SIG-M5 (cell line): ENCODE results near the gene LRRC4B.
"Not testable (repeated sequence)": the region's sequence is repeated elsewhere in the genome, so short reads cannot be mapped to it uniquely, and the experiment has no call there.

Experiments used
- DNase-seq: peaks from one replicate; lab custom pipeline; 2025; lab: John Stamatoyannopoulos, UW

The LRRC4B gene, protein sequence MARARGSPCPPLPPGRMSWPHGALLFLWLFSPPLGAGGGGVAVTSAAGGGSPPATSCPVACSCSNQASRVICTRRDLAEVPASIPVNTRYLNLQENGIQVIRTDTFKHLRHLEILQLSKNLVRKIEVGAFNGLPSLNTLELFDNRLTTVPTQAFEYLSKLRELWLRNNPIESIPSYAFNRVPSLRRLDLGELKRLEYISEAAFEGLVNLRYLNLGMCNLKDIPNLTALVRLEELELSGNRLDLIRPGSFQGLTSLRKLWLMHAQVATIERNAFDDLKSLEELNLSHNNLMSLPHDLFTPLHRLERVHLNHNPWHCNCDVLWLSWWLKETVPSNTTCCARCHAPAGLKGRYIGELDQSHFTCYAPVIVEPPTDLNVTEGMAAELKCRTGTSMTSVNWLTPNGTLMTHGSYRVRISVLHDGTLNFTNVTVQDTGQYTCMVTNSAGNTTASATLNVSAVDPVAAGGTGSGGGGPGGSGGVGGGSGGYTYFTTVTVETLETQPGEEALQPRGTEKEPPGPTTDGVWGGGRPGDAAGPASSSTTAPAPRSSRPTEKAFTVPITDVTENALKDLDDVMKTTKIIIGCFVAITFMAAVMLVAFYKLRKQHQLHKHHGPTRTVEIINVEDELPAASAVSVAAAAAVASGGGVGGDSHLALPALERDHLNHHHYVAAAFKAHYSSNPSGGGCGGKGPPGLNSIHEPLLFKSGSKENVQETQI

DNA sequence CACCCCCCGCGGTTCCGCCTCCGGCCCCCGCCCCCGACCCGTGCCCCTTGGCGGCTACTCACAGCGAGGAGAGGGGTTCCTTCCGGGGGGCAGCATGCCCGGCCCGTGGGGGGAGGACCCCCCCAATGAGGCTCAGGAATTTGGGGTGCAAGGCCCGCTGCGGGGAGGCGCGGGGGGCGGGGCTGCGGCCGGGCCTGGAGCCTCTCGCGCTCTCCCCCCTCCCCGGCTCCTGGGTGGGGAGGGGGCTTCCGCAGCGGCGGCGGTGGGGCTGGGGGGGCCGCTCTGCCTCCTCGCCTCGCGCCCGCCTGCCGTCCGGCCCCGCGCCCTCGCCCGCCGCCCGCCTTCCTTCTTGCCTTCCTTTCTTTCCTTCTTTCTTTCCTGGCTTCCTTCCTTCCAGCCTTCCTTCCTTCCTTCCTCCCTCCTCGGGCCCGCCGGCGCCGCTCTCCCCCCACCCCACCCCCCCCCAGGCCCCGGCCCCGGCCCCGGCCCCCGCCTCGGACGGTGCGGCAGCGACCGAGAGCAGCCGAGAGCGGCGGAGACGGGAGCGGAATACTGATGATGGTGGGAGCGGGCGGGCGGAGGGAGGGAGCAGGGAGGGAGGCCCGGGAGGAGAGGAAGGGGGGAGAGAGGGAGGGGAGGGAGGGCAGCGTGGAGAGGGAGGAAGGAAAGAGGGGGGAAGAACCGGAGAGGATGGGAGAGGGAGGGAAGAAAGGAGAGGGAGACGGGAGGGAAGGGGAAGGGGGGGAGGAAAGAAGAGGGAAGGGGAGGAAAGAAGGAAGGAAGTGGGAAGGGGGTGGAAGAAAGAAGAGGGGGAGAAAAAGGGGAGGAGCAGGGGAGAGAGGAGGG lies at the start of gene LRRC4B:
TSS of gene LRRC4B (minus strand) at position 554 of the 846 bp plus-strand sequence. CDS start 19,597 bp downstream, outside the sequence.
- no peak for DNase-seq

DNA sequence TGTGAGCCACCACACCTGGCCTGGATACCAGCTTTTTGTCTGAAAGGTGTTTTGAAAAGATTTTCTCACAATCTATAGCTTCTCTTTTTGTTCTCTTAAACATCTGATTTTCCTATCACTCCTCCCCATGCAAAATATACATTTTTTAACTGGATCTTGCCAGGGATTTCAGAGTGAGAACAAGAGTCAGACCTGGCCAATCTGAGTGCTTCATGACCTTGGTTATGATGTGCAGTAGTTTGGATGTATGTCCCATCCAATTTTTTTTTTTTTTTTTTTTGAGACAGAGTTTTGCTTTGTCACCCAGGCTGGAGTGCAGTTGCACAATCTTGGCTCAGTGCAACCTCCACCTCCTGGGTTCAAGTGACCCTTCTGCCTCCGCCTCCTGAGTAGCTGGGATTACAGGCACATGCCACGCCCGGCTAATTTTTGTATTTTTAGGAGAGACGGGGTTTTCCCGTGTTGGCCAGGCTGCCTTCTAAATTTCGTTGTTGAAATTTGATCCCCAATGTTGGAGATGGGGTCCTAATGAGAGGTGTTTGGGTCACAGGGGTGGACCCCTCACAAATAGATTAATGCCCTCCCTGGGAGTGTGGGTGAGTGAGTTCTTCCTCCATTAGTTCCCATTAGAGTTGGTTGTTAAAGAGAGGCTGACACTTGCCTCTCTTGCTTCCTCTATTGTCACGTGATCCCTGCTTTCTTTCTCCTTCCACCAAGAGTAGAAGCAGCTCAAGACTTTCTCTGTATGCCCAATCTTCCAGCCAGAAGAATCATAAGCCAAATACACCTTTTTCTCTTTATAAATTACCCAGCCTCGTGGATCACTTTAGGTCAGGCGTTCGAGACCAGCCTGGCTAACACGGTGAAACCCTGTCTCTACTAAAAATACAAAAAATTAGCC lies 44.5 kb upstream of the LRRC4B start:
- DNase-seq = not testable (repeated sequence)

DNA sequence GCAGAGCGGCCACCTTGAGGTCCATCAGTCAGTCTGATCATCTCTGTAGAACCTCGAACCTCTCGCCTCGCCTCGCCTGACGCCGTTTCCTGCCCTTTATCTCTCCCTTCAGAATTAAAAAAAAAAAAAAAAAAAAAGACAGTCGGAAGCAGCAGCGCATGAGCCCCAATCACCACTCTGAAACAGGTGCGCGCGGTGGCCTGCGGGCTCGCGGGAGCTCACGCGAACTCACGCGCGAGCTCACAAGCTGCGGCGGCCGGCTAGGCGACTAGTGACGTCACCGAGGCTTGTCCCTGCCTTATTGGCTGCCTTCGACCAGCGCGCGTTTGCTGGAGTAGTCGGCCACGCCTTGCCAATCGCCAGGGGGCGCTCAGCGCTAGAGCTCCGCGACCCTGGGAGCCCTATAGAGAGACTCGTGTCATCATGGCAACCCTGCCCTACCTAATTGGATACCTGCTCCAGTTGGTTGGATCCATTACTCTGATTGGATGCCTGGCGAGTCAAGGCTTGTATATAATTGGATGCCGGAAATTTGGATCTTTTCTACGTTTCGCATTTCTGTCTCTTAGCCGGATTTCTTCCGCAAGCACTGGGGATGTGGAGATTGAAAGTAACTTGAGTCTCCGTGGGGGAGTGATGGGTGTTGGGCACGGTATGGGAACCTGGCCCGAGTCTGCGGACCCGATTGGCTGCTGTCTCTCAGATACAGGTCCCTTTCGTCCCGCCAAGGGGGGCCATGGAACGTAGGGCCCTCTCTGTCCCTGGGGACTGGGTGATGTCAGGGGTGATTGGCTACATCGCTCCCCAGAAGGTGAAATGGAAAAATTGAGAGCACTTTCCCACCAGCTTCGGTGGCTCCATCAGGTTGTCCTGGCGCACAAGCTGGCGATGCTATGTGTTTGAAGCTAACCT lies 39.9 kb upstream of the LRRC4B start:
- DNase-seq = no peak

DNA sequence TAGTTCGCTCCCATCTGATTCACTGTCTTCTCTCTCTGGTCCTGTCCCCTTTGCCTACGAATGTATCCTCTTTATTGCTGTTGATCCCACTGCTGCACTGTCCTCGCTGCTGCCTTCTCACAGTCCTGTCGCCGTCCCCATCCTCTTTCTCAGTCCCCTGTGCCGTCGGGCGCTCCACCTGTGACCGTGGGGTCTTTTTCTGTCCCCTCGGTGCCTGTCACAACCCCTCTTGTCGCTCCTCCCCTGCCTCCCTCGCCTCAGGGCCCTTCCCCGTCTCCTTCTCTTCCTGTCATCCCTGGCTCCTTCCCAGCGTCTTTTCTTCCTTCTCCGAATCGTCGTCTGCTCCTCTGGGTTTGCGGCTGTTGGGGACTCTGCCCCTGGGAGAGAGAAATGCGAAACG lies 39.2 kb upstream of the LRRC4B start:
- DNase-seq = no peak

DNA sequence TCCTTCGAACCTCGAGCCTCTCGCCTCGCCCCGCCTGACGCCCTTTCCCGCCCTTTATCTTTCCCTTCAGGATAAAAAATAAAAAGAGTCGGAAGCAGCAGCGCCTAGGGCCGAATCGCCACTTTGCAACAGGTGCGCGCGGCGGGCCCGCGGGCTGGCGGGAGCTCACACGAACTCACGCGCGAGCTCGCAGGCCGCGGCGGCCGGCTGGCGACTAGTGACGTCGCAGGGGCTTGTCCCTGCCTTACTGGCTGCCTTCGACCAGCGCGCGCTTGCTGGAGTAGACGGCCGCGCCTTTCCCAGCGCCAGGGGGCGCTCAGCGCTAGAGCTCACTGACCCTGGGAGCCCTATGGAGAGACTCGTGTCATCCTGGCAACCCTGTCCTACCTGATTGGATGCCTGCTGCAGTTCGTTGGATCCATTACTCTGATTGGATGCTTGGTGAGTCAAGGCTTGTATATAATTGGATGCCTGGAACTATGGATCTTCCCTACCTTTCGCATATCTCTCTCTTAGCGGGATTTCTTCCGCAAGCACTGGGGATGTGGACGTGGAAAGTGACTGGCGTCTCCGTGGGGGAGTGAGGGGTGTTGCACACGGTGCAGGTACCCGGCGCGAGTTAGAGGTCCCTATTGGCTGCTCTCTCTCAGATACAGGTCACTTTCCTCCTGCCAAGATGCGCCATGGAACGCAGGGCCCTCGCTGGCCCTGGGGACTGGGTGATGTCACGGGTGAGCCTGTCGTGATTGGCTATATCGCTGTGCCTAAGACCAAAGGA lies 38.0 kb upstream of the LRRC4B start:
- not testable (repeated sequence) for DNase-seq

DNA sequence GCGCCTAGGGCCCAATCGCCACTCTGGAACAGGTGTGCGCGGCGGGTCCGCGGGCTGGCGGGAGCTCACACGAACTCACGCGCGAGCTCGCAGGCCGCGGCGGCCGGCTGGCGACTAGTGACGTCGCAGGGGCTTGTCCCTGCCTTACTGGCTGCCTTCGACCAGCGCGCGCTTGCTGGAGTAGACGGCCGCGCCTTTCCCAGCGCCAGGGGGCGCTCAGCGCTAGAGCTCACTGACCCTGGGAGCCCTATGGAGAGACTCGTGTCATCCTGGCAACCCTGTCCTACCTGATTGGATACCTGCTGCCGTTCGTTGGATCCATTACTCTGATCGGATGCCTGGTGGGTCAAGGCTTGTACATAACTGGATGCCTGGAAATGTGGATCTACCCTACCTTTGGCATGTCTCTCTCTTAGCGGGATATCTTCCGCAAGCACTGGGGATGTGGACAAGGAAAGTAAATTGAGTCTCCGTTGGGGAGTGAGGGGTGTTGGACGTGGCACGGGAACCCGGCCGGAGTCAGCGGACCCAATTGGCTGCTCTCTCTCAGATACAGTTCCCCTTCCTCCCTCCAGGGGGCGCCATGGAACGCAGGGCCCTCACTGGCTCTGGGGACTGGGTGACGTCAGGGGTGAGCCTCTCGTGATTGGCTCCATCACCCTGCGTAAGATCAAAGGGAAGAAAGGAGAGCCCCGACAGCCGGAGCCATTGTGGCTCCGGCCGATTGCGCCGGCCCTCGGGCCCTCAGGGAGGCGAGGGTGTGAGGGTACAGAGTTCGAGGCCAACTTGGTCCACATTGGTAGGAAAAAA lies 36.2 kb upstream of the LRRC4B start:
- DNase-seq = not testable (repeated sequence)

DNA sequence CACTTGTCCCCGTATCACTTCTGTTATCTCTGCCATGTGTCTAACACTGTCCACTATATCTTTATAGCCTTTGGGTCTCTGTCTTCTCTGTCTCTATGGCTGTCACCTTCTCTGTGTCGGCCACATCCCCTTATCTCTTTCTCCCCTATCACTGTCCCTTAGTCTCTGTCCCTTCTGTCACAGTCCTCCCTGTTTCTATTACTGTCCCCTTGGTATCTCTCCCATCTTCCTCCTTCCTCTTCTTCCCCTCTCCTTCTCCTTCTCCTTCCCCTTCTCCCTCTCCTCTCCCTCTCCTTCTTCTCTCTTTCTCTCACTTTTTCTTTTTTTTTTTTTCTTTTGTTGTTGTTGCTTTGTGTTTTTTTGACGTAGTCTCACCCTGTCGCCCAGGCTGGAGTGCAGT lies 34.7 kb upstream of the LRRC4B start:
- no peak for DNase-seq

DNA sequence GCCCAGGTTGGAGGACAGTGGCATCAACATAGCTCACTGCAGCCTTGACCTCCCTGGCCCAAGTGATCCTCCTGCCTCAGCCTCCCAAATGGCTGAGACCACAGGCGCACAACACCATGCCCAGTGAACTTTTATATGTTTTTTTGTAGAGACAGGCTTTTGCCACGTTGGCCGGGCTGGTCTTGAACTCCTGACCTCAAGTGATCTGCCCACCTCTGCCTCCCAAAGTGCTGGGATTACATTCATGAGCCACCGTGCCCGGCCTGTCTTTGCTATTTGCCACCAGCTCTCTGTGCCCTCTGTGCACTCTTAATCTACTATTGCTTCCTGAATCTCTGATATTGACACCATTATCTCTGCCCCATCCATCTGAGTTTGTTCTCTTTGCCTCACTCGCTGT lies 34.3 kb upstream of the LRRC4B start:
- no peak for DNase-seq

DNA sequence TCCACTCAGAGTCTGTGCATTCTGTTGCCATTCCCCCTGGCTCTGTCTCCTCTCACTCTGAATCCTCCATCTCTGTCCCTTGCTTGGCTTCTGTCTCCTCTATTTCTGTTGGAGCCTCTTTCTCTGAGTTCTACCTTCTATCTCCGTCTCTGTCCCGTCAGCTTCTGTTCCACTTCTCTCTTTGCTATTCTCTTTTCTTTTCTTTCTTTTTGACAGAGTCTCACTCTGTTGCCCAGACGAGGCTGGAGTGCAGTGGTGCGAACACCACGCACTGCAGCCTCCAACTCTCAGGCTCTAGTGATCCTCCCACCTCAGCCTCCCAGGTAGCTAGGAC lies 33.8 kb upstream of the LRRC4B start:
- DNase-seq = no peak

DNA sequence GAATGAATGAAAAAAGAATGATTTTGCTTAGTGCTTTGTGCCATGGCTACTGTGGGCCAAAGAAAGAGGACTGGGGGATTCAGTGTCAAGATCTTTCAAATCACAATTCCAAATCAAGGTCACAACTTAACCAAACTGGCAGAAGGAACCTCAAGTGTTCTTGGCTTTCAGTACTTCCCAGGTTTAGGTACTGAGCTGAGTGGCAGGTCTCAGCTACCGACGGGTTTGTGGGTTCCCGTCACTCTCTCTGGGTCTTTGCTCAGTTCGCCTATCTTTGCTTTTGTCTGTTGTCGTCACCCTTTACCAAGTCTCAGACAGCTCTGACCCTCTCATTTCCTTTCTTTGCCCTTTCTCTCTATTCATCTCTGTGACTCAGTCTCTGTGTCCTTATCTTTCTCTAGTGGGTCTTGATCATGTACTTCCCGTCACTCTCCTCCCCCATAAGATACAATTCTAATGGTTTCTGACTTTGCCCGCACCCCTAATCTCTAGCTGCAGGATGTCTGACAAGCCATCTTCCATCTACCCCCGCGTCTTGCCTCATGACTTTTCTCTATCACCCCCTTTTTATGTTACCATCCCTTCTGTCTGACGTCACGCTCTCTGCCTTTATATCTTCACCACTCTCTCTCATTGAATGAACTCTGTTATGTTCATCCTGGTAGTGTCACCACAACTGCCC lies 33.3 kb upstream of the LRRC4B start:
- DNase-seq = no peak

DNA sequence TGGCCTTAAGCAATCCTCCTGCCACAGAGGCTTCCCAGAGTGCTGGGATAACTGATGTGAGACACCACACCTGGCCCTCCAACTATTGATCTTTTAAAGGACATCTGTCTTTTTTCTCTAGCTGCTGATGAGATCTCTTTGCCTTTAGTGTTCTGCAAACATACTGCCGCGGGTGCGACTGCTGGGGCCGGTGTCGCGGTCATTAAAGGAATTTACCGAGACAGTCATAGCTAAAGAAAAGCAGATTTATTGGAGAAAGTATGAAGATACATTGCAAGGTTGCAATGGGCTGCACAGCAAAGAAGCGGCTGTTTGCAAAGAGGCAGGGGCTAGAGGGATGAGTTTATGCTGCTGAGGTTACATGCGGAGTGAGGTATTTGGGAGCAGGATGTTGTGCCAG lies 31.2 kb upstream of the LRRC4B start:
- DNase-seq = no peak

DNA sequence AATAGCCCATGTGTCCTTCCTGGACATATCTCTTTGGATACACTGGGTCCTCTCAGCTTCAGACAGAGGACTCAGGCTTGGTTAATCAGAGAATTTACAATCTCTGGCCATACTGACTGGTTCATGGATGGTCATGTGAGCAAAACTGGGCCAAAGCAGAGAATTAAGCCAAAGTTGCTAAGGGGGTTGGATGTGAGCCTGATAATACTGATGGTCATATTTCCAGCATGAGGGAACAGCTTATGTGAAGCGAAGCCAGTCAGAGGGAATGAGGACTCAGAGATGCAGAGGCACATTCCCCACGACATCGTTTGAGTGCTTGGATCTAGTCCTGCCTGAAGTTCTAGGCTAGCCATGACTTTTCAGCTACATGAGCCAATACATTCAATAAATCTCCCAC lies 22.0 kb upstream of the LRRC4B start:
- no peak for DNase-seq

DNA sequence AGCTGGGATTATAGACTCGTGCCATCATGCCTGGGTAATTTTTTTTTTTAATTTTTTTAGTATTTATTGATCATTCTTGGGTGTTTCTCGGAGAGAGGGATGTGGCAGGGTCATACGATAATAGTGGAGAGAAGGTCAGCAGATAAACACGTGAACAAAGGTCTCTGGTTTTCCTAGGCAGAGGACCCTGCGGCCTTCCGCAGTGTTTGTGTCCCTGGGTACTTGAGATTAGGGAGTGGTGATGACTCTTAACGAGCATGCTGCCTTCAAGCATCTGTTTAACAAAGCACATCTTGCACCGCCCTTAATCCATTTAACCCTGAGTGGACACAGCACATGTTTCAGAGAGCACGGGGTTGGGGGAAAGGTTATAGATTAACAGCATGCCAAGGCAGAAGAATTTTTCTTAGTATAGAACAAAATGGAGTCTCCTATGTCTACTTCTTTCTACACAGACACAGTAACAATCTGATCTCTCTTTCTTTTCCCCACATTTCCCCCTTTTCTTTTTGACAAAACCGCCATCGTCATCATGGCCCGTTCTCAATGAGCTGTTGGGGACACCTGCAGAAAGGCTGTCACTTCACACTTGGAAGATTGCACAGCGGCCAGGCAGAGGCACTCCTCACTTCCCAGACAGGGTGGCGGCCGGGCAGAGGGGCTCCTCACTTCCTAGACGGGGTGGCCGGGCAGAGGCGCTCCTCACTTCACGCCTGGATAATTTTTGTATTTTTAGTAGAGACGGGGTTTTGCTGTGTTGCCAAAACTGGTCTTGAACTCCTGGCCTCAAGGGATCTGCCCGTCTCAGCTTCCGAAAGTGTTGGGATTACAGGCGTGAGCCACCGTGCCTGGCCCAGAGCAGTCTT lies 13.8 kb upstream of the LRRC4B start:
- not testable (repeated sequence) for DNase-seq

DNA sequence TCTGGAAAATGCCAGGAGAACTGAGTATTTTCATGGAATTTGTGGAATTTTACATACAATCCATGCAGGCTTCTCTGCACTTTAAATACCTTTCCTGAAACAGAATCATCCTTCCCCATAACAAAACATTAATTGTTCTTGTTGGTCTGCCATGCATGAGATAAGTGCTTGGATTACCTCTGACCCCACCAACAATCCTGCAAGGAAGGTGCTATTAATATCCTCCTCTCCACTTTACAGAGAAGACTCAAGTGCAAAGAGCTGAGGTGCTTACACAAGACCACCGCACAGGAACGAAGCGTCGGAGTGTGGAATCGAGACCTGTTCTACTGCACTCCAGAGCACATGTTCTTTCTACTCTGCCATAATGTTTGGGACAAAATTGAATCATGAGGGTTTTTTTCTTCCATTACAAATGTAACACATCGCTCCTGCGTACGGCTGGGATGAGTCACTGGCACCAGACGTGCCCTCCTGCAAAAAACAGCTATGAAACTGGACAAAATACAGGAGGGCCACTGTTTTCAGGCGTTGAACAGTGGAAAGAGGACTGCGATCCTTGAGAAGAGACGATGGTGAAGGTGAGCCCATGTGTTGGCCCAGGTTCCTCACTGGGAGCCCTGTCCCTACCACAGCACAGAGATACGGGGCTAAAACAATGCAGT lies 12.9 kb upstream of the LRRC4B start:
- no peak for DNase-seq

DNA sequence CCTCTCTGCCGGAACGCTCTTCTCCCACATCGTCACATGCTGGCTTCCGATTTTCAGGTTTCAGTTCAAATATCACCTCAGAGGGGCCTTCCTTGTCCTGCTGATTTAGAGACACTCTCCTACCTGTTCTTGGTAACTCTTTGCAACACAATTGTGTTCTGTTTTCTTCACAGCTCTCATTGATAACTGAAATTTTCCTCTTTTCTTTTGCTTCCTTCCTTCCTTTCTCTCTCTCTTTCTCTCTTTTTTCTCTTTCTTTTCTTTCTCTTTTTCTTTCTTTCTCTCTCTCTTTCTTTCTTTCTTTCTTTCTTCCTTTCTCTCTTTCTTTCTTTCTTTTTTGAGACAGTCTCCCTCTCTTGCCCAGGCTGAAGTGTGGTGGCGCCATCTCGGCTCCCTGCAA lies 12.0 kb upstream of the LRRC4B start:
- no peak for DNase-seq

DNA sequence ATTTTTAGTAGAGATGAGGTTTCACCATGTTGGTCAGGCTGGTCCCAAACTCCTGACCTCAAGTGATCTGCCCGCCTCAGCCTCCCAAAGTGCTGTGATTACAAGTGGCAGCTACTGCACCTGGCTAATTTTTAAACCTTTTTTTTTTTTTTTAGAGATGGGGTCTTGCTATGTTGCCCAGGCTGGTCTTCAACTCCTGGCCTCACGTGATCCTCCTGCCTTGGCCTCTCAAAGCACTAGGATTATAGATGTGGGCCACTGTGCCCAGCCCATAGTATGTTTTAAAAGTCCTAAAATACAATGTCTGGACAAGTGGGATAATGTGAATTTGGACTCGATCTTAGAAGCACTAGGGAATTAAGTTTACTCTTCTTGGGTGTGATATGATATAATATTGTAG lies 8.5 kb upstream of the LRRC4B start:
- not testable (repeated sequence) for DNase-seq
